ENCODE measurements around the gene IPO7. TPM values are rescaled to one million over a fixed set of nuclear protein-coding genes. Genes with fewer than 3 reads are reported as not detected.

IPO7 gene
- total and polyA plus RNA-seq, 10 of the 15 experiments (the other 5 are each of a cell fraction or from before 2014, with no cell fraction given), result 5.0 to 51.4 (median 30.6) TPM

DNA sequence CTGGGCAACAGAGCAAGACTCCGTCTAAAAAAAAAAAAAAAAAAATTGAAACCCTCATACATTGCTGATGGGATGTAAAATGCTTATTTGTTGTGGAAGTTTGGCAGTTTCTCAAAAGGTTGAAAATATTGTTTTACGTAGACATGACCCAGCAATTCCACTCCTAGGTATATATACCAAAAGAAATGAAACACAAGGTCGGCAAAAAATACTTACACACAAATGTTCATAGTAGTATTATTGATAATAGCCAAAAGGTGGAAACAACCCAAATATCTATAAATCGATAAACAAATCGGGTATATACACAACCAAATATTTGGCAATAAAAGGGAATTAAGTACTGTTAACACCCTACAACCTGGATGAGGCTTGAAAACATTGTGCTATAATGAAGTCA lies 71.3 kb downstream of the IPO7 start:
- ChIA-PET RAD21 (ENCODE audit: unreplicated experiment) (interaction anchor here (0.7 kb wide), 1 partner anchor 19 kb away, joined by 3 read pairs; no protein-coding TSS in a partner anchor), SMC1A (ENCODE audit: uncharacterized antibody, unreplicated experiment) (interaction anchor here (0.8 kb wide), 1 partner anchor 52 kb away, joined by 4 read pairs; no protein-coding TSS in a partner anchor), POLR2A (no interaction called here), CTCF (no interaction called here)
- H3K27me3 ChIP-seq (replicated peaks in 1 of 2; ENCODE audit: control insufficient read depth in 2 of 2, insufficient read depth in 2 of 2, low read length in 1 of 2), result no peaks in the 10 kb centered on the region
- in situ Hi-C loops (cut with MboI), result no loop called here
- FAIRE-seq (no peak), ATAC-seq (no peak), DNase-seq (ENCODE audit: low read depth, low spot score) (no peak)
- H3K27ac ChIP-seq (ENCODE audit: control insufficient read depth, insufficient read depth), result no peak overlapping the region
- 96% methylated on average over 4 of the region's 5 CpGs for WGBS (ENCODE audit: insufficient coverage, insufficient replicate concordance, low lambda C conversion rate, missing lambda C conversion rate)
- H3K4me1 ChIP-seq (ENCODE audit: control insufficient read depth, insufficient read depth, low read length), result no peaks in the 10 kb centered on the region
- BruUV-seq (replicated peaks), result no TSS peak
- no peak overlapping the region for H2AFZ ChIP-seq (ENCODE audit: control insufficient read depth, low read depth, low read length)
- no peaks in the 10 kb centered on the region for H3K9me3 ChIP-seq (replicated peaks; ENCODE audit: control insufficient read depth, insufficient read depth, low read length)
- peaks cover 16% of the 10 kb centered on the region for H3K79me2 ChIP-seq (ENCODE audit: control insufficient read depth, insufficient read depth, low read length)
- H3K4me3 ChIP-seq, result no peak overlapping the region
- H4K20me1 ChIP-seq (ENCODE audit: control insufficient read depth, insufficient read depth), result no peaks in the 10 kb centered on the region
- H3K36me3 ChIP-seq (ENCODE audit: control insufficient read depth in 2 of 2, insufficient read depth in 2 of 2, low read length in 1 of 2), result no peaks in the 10 kb centered on the region
- intact Hi-C loops (cut with micrococcal nuclease; ENCODE audit: unreplicated experiment), result no loop called here
- TF ChIP-seq PML (IDR thresholded peaks at IDR 0.05; ENCODE audit: low read length) (no peak), NRF1 (conservative IDR thresholded peaks at IDR 0.05; ENCODE audit: low read depth, low read length) (no peak)
- H3K9ac ChIP-seq (ENCODE audit: control insufficient read depth, insufficient read depth, low read length), result no peak overlapping the region
- H3K4me2 ChIP-seq (ENCODE audit: control insufficient read depth, insufficient read depth), result no peak overlapping the region

DNA sequence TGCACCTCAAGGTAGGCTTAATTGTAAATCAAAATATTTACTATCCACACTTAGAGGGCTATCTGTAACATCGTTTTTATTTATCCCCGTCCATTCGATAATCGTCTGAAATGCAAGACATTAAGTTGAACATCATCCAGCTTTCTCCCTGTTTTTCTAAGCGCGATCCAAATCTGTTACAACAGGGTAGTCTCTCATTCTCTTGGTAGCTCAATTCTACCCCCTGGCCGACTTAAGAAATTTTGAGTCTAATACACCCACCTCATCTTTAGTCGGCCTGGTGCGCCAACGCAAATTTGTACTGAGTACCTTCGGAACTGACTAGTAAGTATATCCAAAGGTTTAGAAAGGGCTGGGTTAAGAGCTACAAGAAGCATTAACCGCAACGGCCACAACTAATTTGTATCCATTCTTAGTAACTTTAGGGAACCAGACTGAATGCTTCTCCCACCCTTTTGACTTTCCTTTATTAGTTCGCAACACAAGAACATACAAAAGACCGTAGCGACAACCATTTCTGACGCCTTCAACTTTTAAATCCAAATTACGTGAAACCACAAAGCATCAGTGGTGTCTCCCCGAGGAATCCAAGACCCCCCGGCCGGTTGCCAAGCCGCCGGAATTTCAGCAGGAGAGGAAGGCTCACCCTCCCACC lies 75.3 kb downstream of the IPO7 start:
- intact Hi-C loops (cut with micrococcal nuclease; ENCODE audit: unreplicated experiment), result loop anchor here (2.0 to 5.0 kb wide), 4 partner anchors 47 to 288 kb away; no protein-coding TSS in a partner anchor
- BruUV-seq (replicated peaks), result TSS peak; percentile 96
- Histone ChIP-seq H3K4me3 (peak overlapping the region; percentile 98), H3K27me3 (replicated peaks in 1 of 2; ENCODE audit: control insufficient read depth in 2 of 2, insufficient read depth in 2 of 2, low read length in 1 of 2) (no peaks in the 10 kb centered on the region), H2AFZ (ENCODE audit: control insufficient read depth, low read depth, low read length) (peak overlapping the region; percentile 85), H3K27ac (ENCODE audit: control insufficient read depth, insufficient read depth) (peak overlapping the region; percentile 100), H3K4me1 (ENCODE audit: control insufficient read depth, insufficient read depth, low read length) (peaks cover 7% of the 10 kb centered on the region), H3K36me3 (ENCODE audit: control insufficient read depth in 2 of 2, insufficient read depth in 2 of 2, low read length in 1 of 2) (no peaks in the 10 kb centered on the region), H3K4me2 (ENCODE audit: control insufficient read depth, insufficient read depth) (peak overlapping the region; percentile 97), H3K79me2 (ENCODE audit: control insufficient read depth, insufficient read depth, low read length) (peaks cover 46% of the 10 kb centered on the region), H3K9me3 (replicated peaks; ENCODE audit: control insufficient read depth, insufficient read depth, low read length) (no peaks in the 10 kb centered on the region), H3K9ac (ENCODE audit: control insufficient read depth, insufficient read depth, low read length) (peak overlapping the region; percentile 100), H4K20me1 (ENCODE audit: control insufficient read depth, insufficient read depth) (no peaks in the 10 kb centered on the region)
- in situ Hi-C loops (cut with MboI), result no loop called here
- FAIRE-seq (peak; percentile 66), DNase-seq (ENCODE audit: low read depth, low spot score) (no peak), ATAC-seq (peak; percentile 1; the same call in 1 of the 3 replicates)
- SMC1A ChIA-PET (ENCODE audit: uncharacterized antibody, unreplicated experiment), result interaction anchor here (0.5 to 3.5 kb wide), 19 partner anchors 12 to 330 kb away, joined by 3 to 21 read pairs (median 4); partner anchors contain the start of gene TMEM41B
- CTCF ChIA-PET, result interaction anchor here (0.6 to 4.2 kb wide), 15 partner anchors 12 to 546 kb away, joined by 3 to 35 read pairs (median 4); partner anchors contain the start of gene IPO7
- POLR2A ChIA-PET, result interaction anchor here (0.5 to 2.7 kb wide), 22 partner anchors 8 to 179 kb away, joined by 3 to 11 read pairs (median 6); partner anchors contain the start of genes IPO7 and WEE1
- 1% methylated on average over 23 of the region's 23 CpGs for WGBS (ENCODE audit: insufficient coverage, insufficient replicate concordance, low lambda C conversion rate, missing lambda C conversion rate)
- RAD21 ChIA-PET (ENCODE audit: unreplicated experiment), result interaction anchor here (0.6 to 3.7 kb wide), 17 partner anchors 10 to 876 kb away, joined by 3 to 20 read pairs (median 6); partner anchors contain the start of genes IPO7 and WEE1
- TF ChIP-seq DPF2 (IDR thresholded peaks at IDR 0.05) (no peak), EED (IDR thresholded peaks at IDR 0.05; ENCODE audit: low read depth) (no peak), BHLHE40 (IDR thresholded peaks at IDR 0.05; ENCODE audit: borderline replicate concordance in 1 of 2, low read depth in 2 of 2, low read length in 1 of 2) (no peak), MTA3 (IDR thresholded peaks at IDR 0.05; ENCODE audit: borderline replicate concordance, low read length) (0 out of 2 replicates have a peak, but pooled peaks have one; percentile 22), ATF2 (IDR thresholded peaks at IDR 0.05; ENCODE audit: low read length) (no peak), SP1 (IDR thresholded peaks at IDR 0.05; ENCODE audit: low read depth, low read length) (no peak), MXI1 (IDR thresholded peaks at IDR 0.05; ENCODE audit: low read depth, low read length) (0 out of 2 replicates have a peak, but pooled peaks have one; percentile 0), POLR2AphosphoS5 (IDR thresholded peaks at IDR 0.05; ENCODE audit: low read length) (peak; percentile 68; the same call in 1 of the 2 replicates), EGR1 (IDR thresholded peaks at IDR 0.05; ENCODE audit: borderline replicate concordance in 1 of 2, low read depth in 2 of 2, low read length in 2 of 2) (0 out of 3 replicates have a peak, but pooled peaks of 1 of the 2 experiments have one; percentile 9)
- TF ChIP-seq, protein P1, sequence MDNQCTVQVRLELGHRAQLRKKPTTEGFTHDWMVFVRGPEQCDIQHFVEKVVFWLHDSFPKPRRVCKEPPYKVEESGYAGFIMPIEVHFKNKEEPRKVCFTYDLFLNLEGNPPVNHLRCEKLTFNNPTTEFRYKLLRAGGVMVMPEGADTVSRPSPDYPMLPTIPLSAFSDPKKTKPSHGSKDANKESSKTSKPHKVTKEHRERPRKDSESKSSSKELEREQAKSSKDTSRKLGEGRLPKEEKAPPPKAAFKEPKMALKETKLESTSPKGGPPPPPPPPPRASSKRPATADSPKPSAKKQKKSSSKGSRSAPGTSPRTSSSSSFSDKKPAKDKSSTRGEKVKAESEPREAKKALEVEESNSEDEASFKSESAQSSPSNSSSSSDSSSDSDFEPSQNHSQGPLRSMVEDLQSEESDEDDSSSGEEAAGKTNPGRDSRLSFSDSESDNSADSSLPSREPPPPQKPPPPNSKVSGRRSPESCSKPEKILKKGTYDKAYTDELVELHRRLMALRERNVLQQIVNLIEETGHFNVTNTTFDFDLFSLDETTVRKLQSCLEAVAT (IDR thresholded peaks at IDR 0.05), result 0 out of 2 replicates have a peak, but pooled peaks have one; percentile 49

Data from GM12878 (cell line).